ENCODE data around the gene PKNOX2. TPM values are rescaled to one million over a fixed set of nuclear protein-coding genes. Genes with fewer than 3 reads are reported as not detected.

PKNOX2 gene
- total RNA-seq, 4 donors from 2014 or later = 1.5 to 8.2 (median 3.6) TPM

DNA sequence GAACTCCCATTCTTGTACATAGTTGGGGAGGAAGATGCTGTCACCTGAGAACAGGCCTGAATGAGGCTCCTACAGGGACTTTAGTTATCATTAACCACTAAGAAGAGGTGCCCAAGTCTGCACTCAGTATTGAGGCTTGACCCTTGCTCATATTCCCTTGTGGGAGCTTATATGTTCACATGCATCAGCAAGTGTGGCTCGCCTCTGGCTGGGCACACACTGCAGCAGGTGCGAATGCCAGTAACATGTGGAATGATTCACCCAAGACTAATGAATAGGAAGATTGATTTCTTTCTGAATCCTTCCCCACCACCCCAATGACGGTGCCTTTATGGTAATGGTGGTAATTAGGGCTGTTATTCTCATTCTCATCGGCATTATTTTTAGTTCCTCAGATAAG lies 204.2 kb downstream of the PKNOX2 start:
- Histone ChIP-seq H3K9me3 (no peaks in the 10 kb centered on the region), H3K4me3 (no peak overlapping the region), H3K27ac (no peak overlapping the region), H3K36me3 (no peaks in the 10 kb centered on the region), H3K27me3 (peaks cover 4% of the 10 kb centered on the region), H3K4me1 (no peaks in the 10 kb centered on the region)
- 79% methylated on average over 4 of the region's 4 CpGs for WGBS
- no peak for DNase-seq (ENCODE audit: low spot score in 2 of 2)
- TF ChIP-seq POLR2A (IDR thresholded peaks at IDR 0.05) (no peak), POLR2AphosphoS5 (IDR thresholded peaks at IDR 0.05) (no peak), CTCF (IDR thresholded peaks at IDR 0.05) (no peak), EP300 (IDR thresholded peaks at IDR 0.05) (no peak)

GRCh38 chr11:125369808-125370207 lies 205.3 kb downstream of the PKNOX2 start:
- WGBS = 87% methylated on average over 4 of the region's 6 CpGs
- peaks cover 4% of the 10 kb centered on the region for H3K27me3 ChIP-seq
- H3K27ac ChIP-seq = no peak overlapping the region
- no peaks in the 10 kb centered on the region for H3K4me1 ChIP-seq
- no peaks in the 10 kb centered on the region for H3K36me3 ChIP-seq
- no peaks in the 10 kb centered on the region for H3K9me3 ChIP-seq
- TF ChIP-seq CTCF (IDR thresholded peaks at IDR 0.05) (no peak), EP300 (IDR thresholded peaks at IDR 0.05) (no peak), POLR2AphosphoS5 (IDR thresholded peaks at IDR 0.05) (no peak)
- no peak overlapping the region for H3K4me3 ChIP-seq
- no peak for DNase-seq (ENCODE audit: low spot score in 2 of 2)

DNA sequence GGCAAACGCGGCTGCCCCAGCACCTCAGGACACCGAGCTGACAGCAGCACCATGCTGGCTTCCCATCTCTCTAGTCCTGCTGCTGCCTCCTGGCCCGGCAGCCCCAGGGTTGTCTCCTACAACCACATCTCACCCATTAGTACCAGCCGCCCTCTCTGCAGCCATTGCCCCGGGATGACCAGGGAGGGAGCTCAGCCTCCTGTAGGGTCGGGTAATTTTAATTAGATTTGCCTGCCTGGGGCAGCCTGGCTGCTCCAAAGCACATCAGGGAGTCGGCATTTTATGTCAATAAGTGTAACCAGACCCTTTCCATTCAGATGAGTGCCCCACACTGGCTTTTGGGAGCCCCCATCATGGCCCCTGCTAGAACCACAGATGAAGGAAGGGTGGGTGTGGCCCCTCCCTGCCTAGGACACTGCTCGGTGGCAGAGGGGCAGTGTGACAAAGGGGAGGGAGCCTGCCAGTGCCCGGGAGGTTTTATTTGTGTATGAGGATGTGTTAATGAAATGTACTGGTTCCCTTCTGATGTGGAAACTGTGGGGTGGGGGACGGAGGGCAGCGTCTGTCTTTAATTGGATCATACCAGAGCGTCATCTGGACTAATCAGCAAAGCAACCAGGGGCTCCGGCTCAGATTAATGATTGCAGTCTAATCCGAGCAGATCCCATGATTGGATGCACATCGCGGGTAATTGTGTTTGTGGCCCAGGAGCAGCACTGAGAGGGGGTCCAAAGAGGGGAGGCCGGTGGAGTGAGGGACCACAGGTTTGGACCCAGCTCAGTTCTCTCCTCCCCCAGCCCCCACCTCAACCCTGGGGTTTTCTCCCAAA lies 206.2 kb downstream of the PKNOX2 start:
- H3K27me3 ChIP-seq = peaks cover 4% of the 10 kb centered on the region
- no peaks in the 10 kb centered on the region for H3K9me3 ChIP-seq
- no peak for TF ChIP-seq CTCF (IDR thresholded peaks at IDR 0.05)
- no peak for TF ChIP-seq POLR2A (IDR thresholded peaks at IDR 0.05)
- no peak for TF ChIP-seq POLR2AphosphoS5 (IDR thresholded peaks at IDR 0.05)
- TF ChIP-seq EP300 (IDR thresholded peaks at IDR 0.05) = no peak
- no peaks in the 10 kb centered on the region for H3K36me3 ChIP-seq
- 70% methylated on average over 15 of the region's 18 CpGs for WGBS
- no peaks in the 10 kb centered on the region for H3K4me1 ChIP-seq
- no peak overlapping the region for H3K4me3 ChIP-seq
- no peak for DNase-seq (ENCODE audit: low spot score in 2 of 2)
- H3K27ac ChIP-seq = no peak overlapping the region

- H3K9me3 ChIP-seq = no peaks in the 10 kb centered on the region
- no peak for DNase-seq (ENCODE audit: low spot score in 2 of 2)
- H3K4me3 ChIP-seq = no peak overlapping the region
- peaks cover 4% of the 10 kb centered on the region for H3K27me3 ChIP-seq
- TF ChIP-seq POLR2AphosphoS5 (IDR thresholded peaks at IDR 0.05) (no peak), CTCF (IDR thresholded peaks at IDR 0.05) (no peak)
- WGBS = 81% methylated on average over 11 of the region's 11 CpGs
- H3K4me1 ChIP-seq = peaks cover 3% of the 10 kb centered on the region
- no peaks in the 10 kb centered on the region for H3K36me3 ChIP-seq
- H3K27ac ChIP-seq = no peak overlapping the region
Measured at GRCh38 chr11:125371431-125371935, 206.9 kb downstream of the PKNOX2 start.

DNA sequence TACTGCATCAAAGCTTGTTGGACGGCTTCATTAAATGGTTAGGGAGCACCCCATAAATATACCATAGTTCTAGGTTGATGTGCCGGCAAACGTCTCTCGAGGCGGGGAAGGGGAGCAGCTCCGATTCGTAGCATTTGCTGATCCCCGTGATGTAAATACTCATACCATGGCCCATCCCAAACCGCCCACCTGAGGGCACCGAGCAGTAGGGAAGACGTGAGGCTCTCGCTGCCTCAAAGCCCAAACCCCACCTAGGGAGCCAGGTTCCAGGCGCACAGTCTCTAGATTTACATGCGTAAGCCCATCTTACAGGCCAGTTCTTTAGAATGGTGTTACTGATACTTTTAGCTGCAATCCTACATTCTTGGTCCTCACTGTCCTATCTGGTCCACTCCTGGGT lies 207.5 kb downstream of the PKNOX2 start:
- TF ChIP-seq POLR2AphosphoS5 (IDR thresholded peaks at IDR 0.05) (no peak), EP300 (IDR thresholded peaks at IDR 0.05) (no peak), CTCF (IDR thresholded peaks at IDR 0.05) (no peak), POLR2A (IDR thresholded peaks at IDR 0.05) (no peak)
- Histone ChIP-seq H3K4me3 (no peak overlapping the region), H3K36me3 (no peaks in the 10 kb centered on the region), H3K27me3 (peaks cover 4% of the 10 kb centered on the region), H3K4me1 (peaks cover 4% of the 10 kb centered on the region), H3K9me3 (no peaks in the 10 kb centered on the region), H3K27ac (no peak overlapping the region)
- WGBS = 87% methylated on average over 14 of the region's 14 CpGs
- no peak for DNase-seq (ENCODE audit: low spot score in 2 of 2)

Measured in suprapubic skin (tissue), 4 donors.